Keratinocyte (primary cell): ENCODE results near the gene SLC43A3. TPM values are rescaled to one million over a fixed set of nuclear protein-coding genes. Genes with fewer than 3 reads are reported as not detected.
A peak's percentile ranks its signal among the peaks of the same experiment; 100 is the strongest.

Experiments used
- DNase-seq: peaks from one replicate; pipeline ENCODE4 v3.0.0-alpha.2; 2011; ENCODE audit warnings: low read depth, missing footprints, low spot score
- FAIRE-seq: peaks from 2 replicates; lab custom pipeline; 2011; peaks lifted over from hg19 to GRCh38; lab: Jason Lieb, UNC
- H2AFZ ChIP-seq: 2 replicates; pipeline ENCODE4 v1.6.0; 2012; ENCODE audit warnings: low read length, control low read depth, inconsistent platforms; ENCODE audit not compliant: control insufficient read depth
- H3K27ac ChIP-seq: 2 replicates; pipeline ENCODE4 v1.5.1; 2011; ENCODE audit warnings: low read length; ENCODE audit not compliant: control insufficient read depth, insufficient read depth
- H3K27me3 ChIP-seq: 3 replicates; pipeline ENCODE4 v1.6.0; 2011; ENCODE audit warnings: low read length; ENCODE audit not compliant: control insufficient read depth, insufficient read depth; ENCODE audit errors: extremely low read depth
- H3K36me3 ChIP-seq, 2 experiments: 2 replicates in 1 of 2; 3 replicates in 1 of 2; pipeline ENCODE4 v1.5.1; 2011; ENCODE audit warnings: low read length in 2 of 2, mild to moderate bottlenecking in 1 of 2; ENCODE audit not compliant: control insufficient read depth in 2 of 2, insufficient read depth in 2 of 2; ENCODE audit errors: extremely low read depth in 1 of 2
- H3K4me1 ChIP-seq: 3 replicates; pipeline ENCODE4 v1.5.1; 2011; ENCODE audit warnings: low read length; ENCODE audit not compliant: control insufficient read depth, insufficient read depth; ENCODE audit errors: extremely low read depth
- H3K4me2 ChIP-seq: 3 replicates; pipeline ENCODE4 v1.6.0; 2011; ENCODE audit warnings: low read depth, low read length; ENCODE audit not compliant: control insufficient read depth, insufficient read depth; ENCODE audit errors: extremely low read depth
- H3K4me3 ChIP-seq, 3 experiments: fragments of 200-600 bp in 1 of 3; sonication (generic) in 1 of 3; 2 replicates in 2 of 3; 3 replicates in 1 of 3; pipeline ENCODE4 v1.5.1; 2011 to 2016; ENCODE audit warnings: low read length in 3 of 3, mild to moderate bottlenecking in 3 of 3, control low read depth in 2 of 3, inconsistent platforms in 1 of 3, low read depth in 1 of 3, mixed read lengths in 1 of 3, mixed run types in 1 of 3, moderate library complexity in 1 of 3; ENCODE audit not compliant: control insufficient read depth in 2 of 3, insufficient read depth in 2 of 3; ENCODE audit errors: extremely low read depth in 1 of 3
- H3K79me2 ChIP-seq: 2 replicates; pipeline ENCODE4 v1.6.0; 2012; ENCODE audit warnings: low read length; ENCODE audit not compliant: control insufficient read depth, insufficient read depth
- H3K9ac ChIP-seq: 3 replicates; pipeline ENCODE4 v1.6.0; 2011; ENCODE audit warnings: low read length; ENCODE audit not compliant: control insufficient read depth, insufficient read depth; ENCODE audit errors: extremely low read depth
- H3K9me1 ChIP-seq: 3 replicates; pipeline ENCODE4 v1.6.0; 2011; ENCODE audit warnings: low read length; ENCODE audit not compliant: control insufficient read depth, insufficient read depth; ENCODE audit errors: extremely low read depth
- H3K9me3 ChIP-seq: 2 replicates; pipeline ENCODE4 v1.5.1; 2012; ENCODE audit warnings: low read depth, low read length; ENCODE audit not compliant: control insufficient read depth
- H4K20me1 ChIP-seq: 3 replicates; pipeline ENCODE4 v1.6.0; 2011; ENCODE audit warnings: low read length; ENCODE audit not compliant: control insufficient read depth, insufficient read depth; ENCODE audit errors: extremely low read depth
- EZH2 ChIP-seq: IDR thresholded peaks from one replicate; pipeline ENCODE4 v1.6.1; 2012; ENCODE audit warnings: inconsistent platforms, mild to moderate bottlenecking, low read length, moderate library complexity
- dilution Hi-C: fragments of 300-500 bp; cut with MboI; formaldehyde crosslinking; loops from one replicate; pipeline ENCODE4 v1.7.0; 2020; ENCODE audit warnings: low sequenced_read_pairs; ENCODE audit not compliant: extremely low pct_ligation_motif_present
- polyA plus RNA-seq, 5 experiments: library from polyadenylated mRNA; depleted of rRNA in 3 of 5; stranded (reverse) in 3 of 5; stranded (forward) in 1 of 5; unstranded in 1 of 5; fragments of >200 nt; gene quantifications; 1 replicate in 1 of 5; 2 replicates in 3 of 5; 3 replicates in 1 of 5; pipeline versions ENCODE4 v1.2.1 to v1.2.3, GENCODE V29; 2011 to 2012; ENCODE audit warnings: missing spikeins in 2 of 5, low read depth in 1 of 5, low replicate concordance in 1 of 5
- TF ChIP-seq, protein P1 (sequence below), 3 experiments: IDR thresholded peaks in 1 of 3; conservative IDR thresholded peaks in 1 of 3; optimal IDR thresholded peaks in 1 of 3; 2 replicates in 2 of 3; 3 replicates in 1 of 3; pipeline versions ENCODE3 to v1.5.1; 2011; ENCODE audit warnings: low read length in 3 of 3, mild to moderate bottlenecking in 3 of 3, moderate library complexity in 2 of 3, control low read depth in 1 of 3, inconsistent platforms in 1 of 3; ENCODE audit not compliant: insufficient read depth in 2 of 3; ENCODE audit errors: extremely low read depth in 1 of 3

SLC43A3 gene
- polyA plus RNA-seq, 1 donor (not counting 4 experiments of a cell fraction or from before 2014, with no cell fraction given), result 48.1 TPM

DNA sequence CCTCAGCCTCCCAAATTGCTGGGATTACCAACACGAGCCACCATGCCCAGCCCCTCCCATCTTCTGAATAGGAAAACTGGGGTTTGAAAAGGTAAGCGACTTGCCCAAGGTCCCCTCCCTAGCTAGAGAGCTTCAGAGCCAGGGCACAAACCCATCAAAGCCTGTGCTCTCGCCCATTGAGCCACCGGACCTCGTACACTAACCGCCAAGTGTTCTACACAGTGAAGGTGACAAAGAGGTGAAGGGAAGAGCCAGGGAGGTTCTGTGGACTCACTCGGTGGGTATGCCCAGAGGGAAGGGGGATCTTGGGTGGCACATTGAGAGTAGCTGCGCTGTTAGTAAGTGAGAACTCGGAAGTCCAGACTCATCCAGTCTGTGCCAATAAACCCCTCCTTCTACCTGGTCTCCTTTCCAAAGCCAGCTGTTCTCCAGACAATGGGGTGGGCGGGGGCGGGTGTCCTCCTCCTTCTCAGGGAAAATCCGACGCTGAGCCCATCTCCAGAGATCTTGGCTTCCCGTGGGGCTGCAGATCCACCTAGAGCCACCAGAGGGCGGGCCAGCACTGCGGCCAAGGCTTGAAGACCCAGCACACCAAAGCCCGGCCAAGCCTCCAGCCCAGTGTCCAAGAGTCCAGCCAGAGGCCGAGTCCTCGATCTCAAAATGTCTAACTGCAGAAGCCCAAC is 30.2 kb upstream of the SLC43A3 start:
- FAIRE-seq (peak; percentile 66), DNase-seq (no peak)
- Histone ChIP-seq H3K4me2 (no peak overlapping the region), H3K36me3 (no peaks in the 10 kb centered on the region), H3K79me2 (no peaks in the 10 kb centered on the region), H2AFZ (no peak overlapping the region), H3K4me3 (no peak overlapping the region), H3K4me1 (peaks cover 20% of the 10 kb centered on the region), H3K9me3 (no peaks in the 10 kb centered on the region), H3K9me1 (no peaks in the 10 kb centered on the region), H4K20me1 (no peaks in the 10 kb centered on the region), H3K27me3 (peaks cover 39% of the 10 kb centered on the region), H3K9ac (no peak overlapping the region), H3K27ac (no peak overlapping the region)
- TF ChIP-seq, protein P1, sequence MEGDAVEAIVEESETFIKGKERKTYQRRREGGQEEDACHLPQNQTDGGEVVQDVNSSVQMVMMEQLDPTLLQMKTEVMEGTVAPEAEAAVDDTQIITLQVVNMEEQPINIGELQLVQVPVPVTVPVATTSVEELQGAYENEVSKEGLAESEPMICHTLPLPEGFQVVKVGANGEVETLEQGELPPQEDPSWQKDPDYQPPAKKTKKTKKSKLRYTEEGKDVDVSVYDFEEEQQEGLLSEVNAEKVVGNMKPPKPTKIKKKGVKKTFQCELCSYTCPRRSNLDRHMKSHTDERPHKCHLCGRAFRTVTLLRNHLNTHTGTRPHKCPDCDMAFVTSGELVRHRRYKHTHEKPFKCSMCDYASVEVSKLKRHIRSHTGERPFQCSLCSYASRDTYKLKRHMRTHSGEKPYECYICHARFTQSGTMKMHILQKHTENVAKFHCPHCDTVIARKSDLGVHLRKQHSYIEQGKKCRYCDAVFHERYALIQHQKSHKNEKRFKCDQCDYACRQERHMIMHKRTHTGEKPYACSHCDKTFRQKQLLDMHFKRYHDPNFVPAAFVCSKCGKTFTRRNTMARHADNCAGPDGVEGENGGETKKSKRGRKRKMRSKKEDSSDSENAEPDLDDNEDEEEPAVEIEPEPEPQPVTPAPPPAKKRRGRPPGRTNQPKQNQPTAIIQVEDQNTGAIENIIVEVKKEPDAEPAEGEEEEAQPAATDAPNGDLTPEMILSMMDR (optimal IDR thresholded peaks at IDR 0.05 in 1 of 3, IDR thresholded peaks at IDR 0.05 in 1 of 3, conservative IDR thresholded peaks at IDR 0.05 in 1 of 3; ENCODE audit: extremely low read depth in 1 of 3, insufficient read depth in 2 of 3, low read length in 3 of 3), result peak; percentile 88 to 99 (median 89)
- TF ChIP-seq EZH2, result no peak
- dilution Hi-C loops, result no loop called here

DNA sequence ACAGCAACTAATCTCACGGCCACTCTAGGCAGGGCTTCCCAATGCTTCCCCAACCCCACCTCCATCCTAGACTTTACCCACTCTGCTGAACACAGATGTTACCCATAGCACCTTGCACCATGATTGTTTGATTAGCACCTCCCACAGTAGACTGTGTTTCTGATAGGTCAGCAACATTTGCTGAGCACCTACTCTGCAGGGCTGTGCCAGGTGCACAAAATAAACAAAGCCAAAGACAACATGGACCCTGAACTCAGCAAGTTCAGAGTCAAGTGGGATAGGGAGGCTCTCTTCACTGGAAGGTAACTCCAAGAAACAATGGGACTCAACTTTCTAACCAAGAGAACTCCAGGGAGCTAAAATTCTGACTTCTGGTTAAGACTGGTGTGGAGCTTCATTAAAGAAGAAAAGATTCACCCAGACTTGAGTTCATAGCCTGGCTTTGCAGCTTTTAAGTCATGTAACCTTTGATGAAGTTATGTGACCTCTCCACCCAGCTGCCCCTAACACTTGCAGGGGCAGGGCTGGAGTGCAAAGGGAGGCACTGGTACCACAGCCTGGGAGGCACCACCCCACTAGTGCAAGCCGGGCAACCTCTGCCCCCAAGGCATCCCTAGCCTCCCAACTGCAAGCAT is 26.7 kb upstream of the SLC43A3 start:
- dilution Hi-C loops, result no loop called here
- Histone ChIP-seq H3K4me2 (no peak overlapping the region), H3K9me3 (no peaks in the 10 kb centered on the region), H3K36me3 (no peaks in the 10 kb centered on the region), H2AFZ (no peak overlapping the region), H3K9ac (no peak overlapping the region), H3K9me1 (no peaks in the 10 kb centered on the region), H3K4me3 (no peak overlapping the region), H4K20me1 (no peaks in the 10 kb centered on the region), H3K4me1 (peaks cover 6% of the 10 kb centered on the region), H3K27ac (no peak overlapping the region), H3K79me2 (no peaks in the 10 kb centered on the region), H3K27me3 (peaks cover 7% of the 10 kb centered on the region)
- no peak for FAIRE-seq
- TF ChIP-seq, protein P1 (optimal IDR thresholded peaks at IDR 0.05 in 1 of 3, IDR thresholded peaks at IDR 0.05 in 1 of 3, conservative IDR thresholded peaks at IDR 0.05 in 1 of 3; ENCODE audit: extremely low read depth in 1 of 3, insufficient read depth in 2 of 3, low read length in 3 of 3), result no peak
- no peak for TF ChIP-seq EZH2
- DNase-seq, result no peak
